Esophagus squamous epithelium (tissue), 4 donors: ENCODE measurements around the gene LRRC37A.
"Not testable (repeated sequence)": the region's sequence is repeated elsewhere in the genome, so short reads cannot be mapped to it uniquely, and the experiment has no call there.

Experiments
- CTCF ChIP-seq, 6 experiments: fragments of 450-650 bp in 4 of 6; fragments of 200-600 bp in 2 of 6; sonication (generic) in 2 of 6; IDR thresholded peaks; one replicate each; pipeline ENCODE4 v1.5.1; 2016 to 2019; ENCODE audit warnings: antibody characterized with exemption in 6 of 6, mild to moderate bottlenecking in 4 of 6, moderate library complexity in 4 of 6
- POLR2A ChIP-seq, 4 donors: fragments of 450-650 bp; IDR thresholded peaks; one replicate each; pipeline ENCODE4 v1.6.1; 2017; ENCODE audit warnings: antibody characterized with exemption in 4 of 4, mild to moderate bottlenecking in 4 of 4, moderate library complexity in 3 of 4

- not testable (repeated sequence) for TF ChIP-seq CTCF, POLR2A (IDR thresholded peaks at IDR 0.05)
Measured at GRCh38 chr17:46342131-46342530, 47.2 kb downstream of the LRRC37A start.
